ENCODE results near the gene PYDC2.
A peak's percentile ranks its signal among the peaks of the same experiment; 100 is the strongest.
"Not testable (repeated sequence)": the region's sequence is repeated elsewhere in the genome, so short reads cannot be mapped to it uniquely, and the experiment has no call there.

The PYDC2 gene

GRCh38 chr3:191470545-191470944, 9.6 kb downstream of the PYDC2 start:
- DNase-seq (ENCODE audit: low spot score): no peak

- no peak for DNase-seq (ENCODE audit: low spot score)
Observed at GRCh38 chr3:191473661-191474198, 12.8 kb downstream of the PYDC2 start.

DNA sequence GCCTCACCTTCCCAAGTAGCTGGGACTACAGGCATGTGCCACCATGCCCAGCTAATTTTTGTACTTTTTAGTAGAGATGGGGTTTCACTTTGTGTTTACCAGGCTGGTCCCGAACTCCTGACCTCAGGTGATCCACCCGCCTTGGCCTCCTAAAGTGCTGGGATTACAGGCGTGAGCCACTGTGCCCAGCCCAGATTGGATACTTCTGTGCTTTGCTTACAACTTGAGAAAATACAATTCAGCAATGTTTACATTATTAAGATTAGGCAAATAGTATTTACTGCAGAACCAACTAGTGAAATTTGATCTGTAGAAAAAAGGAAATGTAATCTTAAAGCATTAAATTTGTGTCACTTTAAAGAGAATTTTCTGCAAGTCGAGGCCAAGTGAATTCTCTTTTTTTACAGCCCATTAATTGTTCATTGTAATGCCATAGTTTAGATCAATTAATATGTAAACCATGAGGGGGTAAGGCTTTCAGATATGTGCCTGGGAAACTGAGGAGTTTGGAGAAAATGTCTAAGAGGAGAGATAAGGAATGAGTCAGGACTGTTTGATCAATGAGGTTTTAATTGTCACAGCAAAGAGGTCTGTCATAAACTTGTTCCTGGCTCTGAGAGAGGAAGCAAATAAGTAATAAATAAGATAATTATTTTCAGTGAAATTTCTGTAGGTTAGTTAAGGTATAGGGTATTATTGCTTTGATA, 15.3 kb downstream of the PYDC2 start:
- no peak for DNase-seq (ENCODE audit: low spot score)

GRCh38 chr3:191483994-191484393, 23.0 kb downstream of the PYDC2 start:
- not testable (repeated sequence) for DNase-seq (ENCODE audit: low spot score)

DNA sequence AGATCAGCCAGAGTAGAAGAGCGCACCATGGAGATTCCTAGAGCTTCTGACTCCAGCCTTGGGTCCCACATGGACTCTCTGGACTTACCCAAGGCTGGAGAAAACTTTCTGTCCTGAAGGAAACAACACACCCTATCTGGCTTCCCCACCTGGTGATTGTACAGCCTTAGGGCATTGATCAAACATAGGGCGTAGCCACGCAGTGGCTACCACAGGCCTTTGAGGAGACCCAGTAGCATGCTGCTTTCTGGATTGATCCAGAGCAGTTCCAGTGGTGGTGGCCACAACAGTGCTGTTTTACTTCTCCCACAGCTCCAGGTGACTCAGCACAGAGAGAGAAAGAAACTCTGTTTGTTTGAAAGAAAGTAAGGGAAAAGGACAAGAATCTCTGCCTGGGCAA, 23.5 kb downstream of the PYDC2 start:
- no peak for DNase-seq (ENCODE audit: low spot score)

DNA sequence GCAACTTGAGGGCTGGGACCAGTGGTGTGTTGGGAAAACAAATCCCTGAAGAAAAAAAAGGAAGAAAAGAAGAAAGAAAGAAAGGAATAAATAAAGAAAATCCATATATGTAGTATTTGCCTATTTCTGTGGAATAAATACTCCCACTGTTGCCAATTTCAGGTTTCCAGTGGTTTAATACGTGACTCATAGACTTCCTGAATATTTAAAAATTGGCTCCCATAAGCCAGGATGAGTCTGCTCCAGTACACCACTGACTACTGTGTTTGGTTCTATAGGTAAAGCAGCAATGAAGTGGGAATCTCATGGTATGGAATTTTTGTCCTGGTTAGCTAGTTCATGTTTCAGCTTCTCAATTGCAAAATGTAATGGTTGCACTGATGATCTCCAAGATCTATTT, 31.6 kb downstream of the PYDC2 start:
- DNase-seq (ENCODE audit: low spot score): no peak

GRCh38 chr3:191493336-191493735, 32.4 kb downstream of the PYDC2 start:
- no peak for DNase-seq (ENCODE audit: low spot score)

DNA sequence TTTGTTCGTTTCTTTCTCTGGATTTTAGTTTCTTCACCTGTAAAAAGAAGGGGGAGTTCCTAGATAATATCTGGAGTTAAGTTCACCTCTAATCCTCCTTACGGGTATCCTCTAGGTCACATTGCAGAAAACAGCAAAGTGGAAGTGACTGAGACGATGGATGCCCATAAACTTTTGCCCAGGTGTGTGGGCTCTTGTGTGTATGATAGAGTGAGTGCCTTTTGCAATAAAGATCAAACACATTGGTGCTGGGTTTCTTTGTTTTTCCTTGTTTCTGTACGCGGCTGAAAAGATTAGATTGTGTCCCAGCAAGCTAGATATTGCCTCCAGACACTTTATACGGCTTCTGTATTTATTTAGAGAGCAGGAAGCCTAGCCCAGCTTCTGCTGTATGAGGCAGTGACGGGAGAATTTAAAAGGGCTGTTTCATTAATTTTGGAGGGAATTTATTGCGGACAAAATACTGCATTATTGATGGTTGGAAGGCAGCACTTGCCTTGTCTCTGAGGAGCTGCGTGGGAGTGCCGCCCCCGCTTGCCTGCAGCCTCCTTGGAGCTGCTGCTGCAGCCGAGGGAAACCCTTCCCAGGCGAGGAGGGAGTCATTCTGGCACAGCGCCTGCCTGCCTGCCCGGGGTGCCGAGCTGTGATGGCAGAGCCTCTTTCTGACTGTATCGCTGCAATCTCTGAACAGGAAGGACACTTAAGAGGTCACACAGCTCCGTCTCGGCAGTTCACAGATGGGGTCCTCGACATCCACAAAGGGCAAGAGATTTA, 38.5 kb downstream of the PYDC2 start:
- peak; percentile 8 for DNase-seq (ENCODE audit: low spot score)

DNA sequence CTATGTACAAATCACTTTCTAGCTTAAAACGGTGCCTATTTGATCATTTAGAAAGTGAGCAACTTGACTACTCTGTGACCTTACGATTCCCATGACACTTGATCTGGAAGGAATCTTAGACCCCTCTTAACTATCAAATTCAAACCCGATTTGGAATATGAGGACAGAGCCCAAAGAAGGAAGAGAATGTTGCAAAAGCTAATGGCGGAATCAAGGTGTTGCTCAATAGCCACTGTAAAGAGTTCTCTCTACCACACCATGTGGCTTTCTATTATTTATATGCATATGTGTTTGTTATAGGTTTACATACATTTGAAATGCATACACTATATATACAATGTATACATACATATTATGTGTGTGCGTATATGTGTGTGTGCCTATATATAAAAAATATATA, 39.9 kb downstream of the PYDC2 start:
- DNase-seq (ENCODE audit: low spot score): no peak

GRCh38 chr3:191502583-191502982, 41.6 kb downstream of the PYDC2 start:
- DNase-seq (ENCODE audit: low spot score): no peak

DNA sequence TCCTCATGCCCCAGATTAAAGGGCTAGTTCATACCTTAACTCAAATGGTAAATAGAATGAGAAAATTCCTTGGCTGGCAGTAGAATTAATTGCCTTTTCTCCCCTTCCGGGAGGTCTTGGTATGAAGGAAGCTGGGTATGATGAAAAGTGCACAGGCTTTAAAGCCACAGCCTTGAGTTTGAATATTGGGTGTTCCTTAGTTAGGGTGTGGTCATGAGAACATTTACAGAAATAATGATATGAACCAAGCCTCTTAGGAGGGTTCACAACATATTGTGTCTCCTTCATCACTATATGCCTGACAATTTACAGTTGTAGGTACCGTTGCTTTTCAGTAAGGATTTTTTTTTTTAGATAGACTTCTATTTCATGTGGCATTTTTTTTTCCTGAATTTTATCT, 48.1 kb downstream of the PYDC2 start:
- DNase-seq (ENCODE audit: low spot score): no peak

Measured in hepatic stellate cell (primary cell).